A549 treated with CORT108297 at 1 μM for 4 hours (cell line): ENCODE measurements around the gene THBS3. TPM values are rescaled to one million over a fixed set of nuclear protein-coding genes. Genes with fewer than 3 reads are reported as not detected.

Experiments
- total RNA-seq: library from RNA; stranded (reverse); fragments of 200-300 nt; extraction: Qiagen RNA extraction; gene quantifications from 5 replicates; pipeline ENCODE4 v1.2.3, GENCODE V29; 2022

THBS3 gene
- 6.6 to 10.6 TPM (median 9.6 TPM) in 5 replicates for total RNA-seq

GRCh38 chr1:155207806-155208540 is at the start of gene THBS3:
Gene THBS3, minus strand, starts transcription at chr1:155207897. Its CDS starts 21 bp downstream, at chr1:155207876.

GRCh38 chr1:155255243-155256007 is 47.7 kb upstream of the THBS3 start, which contains the start of gene ENTREP3:
Gene ENTREP3, minus strand, starts transcription at chr1:155255483. Its CDS starts 606 bp downstream, at chr1:155254877.

GRCh38 chr1:155208541-155209311 is 1.0 kb upstream of the THBS3 start, which contains the start of gene MTX1:
Gene MTX1, plus strand, starts transcription at chr1:155208695. Its CDS starts 110 bp downstream, at chr1:155208805.

DNA sequence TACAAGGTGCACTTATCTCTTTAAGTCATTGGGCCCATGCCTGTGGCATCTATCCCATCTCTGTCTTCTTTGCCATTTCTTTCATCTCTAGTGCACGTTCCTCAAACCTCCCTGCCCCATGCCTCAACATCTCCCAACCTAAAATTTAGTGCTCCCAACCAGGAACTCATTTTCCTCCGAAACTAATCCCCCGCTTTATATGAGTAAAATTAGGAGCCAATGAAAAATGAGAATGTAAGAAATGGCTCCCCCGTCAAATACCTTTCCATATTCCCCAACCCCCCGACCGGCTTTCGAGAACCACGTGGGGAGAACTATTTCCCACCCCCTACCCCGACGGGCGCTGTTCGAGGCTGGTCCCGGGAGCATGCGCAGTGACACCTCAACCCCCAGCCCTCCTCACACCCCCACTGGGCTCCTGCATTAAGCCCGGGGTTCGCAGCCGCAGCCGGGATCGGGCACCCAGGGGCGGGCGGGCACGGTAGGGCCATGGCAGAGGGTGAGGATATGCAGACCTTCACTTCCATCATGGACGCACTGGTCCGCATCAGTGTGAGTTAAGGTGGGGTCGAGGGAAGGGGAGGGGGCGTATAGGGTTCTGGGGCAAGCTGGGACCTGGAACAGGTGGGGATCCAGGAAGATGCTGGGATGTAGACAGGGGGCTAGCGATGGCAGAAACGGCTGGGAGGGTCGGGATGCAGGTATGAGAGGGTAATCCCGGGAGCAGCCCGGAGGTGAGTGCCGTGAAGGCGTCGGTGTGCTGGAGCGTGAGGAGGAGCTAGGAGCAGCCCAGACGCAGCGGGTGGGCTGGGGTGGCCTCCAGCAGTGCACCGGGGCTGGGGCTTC is 34.0 kb downstream of the THBS3 start, which contains the start of gene TRIM46:
TSS of gene TRIM46 (plus strand) at position 372 of the 846 bp plus-strand sequence. CDS start at position 490, 118 bp downstream.

DNA sequence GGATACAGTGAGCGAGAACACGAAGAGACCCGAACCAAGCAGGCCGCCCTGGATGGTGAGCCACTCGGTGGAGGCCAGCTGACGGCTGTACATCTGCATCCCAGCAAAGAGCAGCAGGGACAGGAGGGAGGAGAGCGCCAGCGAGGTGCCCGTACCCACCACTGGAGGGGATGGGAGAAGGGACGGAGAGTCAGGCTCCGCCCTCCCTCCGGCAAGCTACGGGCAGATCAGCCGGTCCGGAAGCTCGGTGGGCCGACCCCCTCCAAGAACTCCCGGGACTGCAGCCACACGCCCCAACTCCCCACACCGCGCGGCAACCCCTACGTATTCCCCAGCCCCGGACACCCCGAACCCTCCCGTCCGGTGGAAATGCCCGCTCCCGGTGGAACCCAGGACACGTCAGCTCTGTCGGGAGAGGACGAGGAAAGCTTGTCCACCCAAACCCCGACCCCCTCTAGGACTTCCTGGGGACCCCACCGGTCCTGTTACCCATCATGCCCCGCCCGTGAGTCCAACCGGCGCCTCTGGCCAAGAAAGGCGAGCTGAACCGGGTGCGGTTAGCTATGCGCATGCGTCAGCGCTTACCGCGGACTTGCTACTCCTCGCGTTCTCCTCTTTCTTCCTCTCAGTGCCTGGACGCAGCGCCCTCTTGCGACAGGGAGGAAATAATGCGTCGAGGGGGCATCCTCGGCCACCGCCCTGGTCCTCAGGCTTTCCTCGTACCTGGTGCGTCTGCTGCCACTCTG is 34.8 kb downstream of the THBS3 start, which contains the start of gene KRTCAP2:
TSS of gene KRTCAP2 (minus strand) at position 573 of the 746 bp plus-strand sequence. CDS start at position 493, 80 bp downstream.

Other genes with a start within 250 kb of the THBS3 start
- gene PYGO2, start 246.1 kb downstream of the THBS3 start, total RNA-seq: 20.7 to 25.5 TPM (median 24.0 TPM) in 5 replicates
- 128 to 159 TPM (median 156 TPM) in 5 replicates for gene SHC1, start 237.2 kb downstream of the THBS3 start, total RNA-seq
- 329 to 371 TPM (median 349 TPM) in 5 replicates for gene CKS1B, start 233.2 kb downstream of the THBS3 start, total RNA-seq
- gene FLAD1, start 224.6 kb downstream of the THBS3 start, total RNA-seq: 37.8 to 47.0 TPM (median 44.5 TPM) in 5 replicates
- not detected in 5 replicates for gene LENEP, start 214.3 kb downstream of the THBS3 start, total RNA-seq
- gene ZBTB7B, start 205.1 kb downstream of the THBS3 start, total RNA-seq: 18.2 to 32.3 TPM (median 30.4 TPM) in 5 replicates
- 0.35 to 0.57 TPM (median 0.46 TPM) in 5 replicates for gene DCST2, start 174.1 kb downstream of the THBS3 start, total RNA-seq
- gene DCST1, start 174.1 kb downstream of the THBS3 start, total RNA-seq: 0.07 to 0.08 TPM in 2 of 5 replicates, not detected in the others
- gene ADAM15, start 156.6 kb downstream of the THBS3 start, total RNA-seq: 52.7 to 90.3 TPM (median 81.7 TPM) in 5 replicates
- 7.4 to 9.9 TPM (median 8.7 TPM) in 5 replicates for gene EFNA4, start 144.2 kb downstream of the THBS3 start, total RNA-seq
- gene EFNA3, start 129.1 kb downstream of the THBS3 start, total RNA-seq: 3.4 to 5.1 TPM (median 4.7 TPM) in 5 replicates
- 32.8 to 53.9 TPM (median 38.3 TPM) in 5 replicates for gene EFNA1, start 80.0 kb downstream of the THBS3 start, total RNA-seq
- gene SLC50A1, start 72.0 kb downstream of the THBS3 start, total RNA-seq: 29.3 to 36.5 TPM (median 34.8 TPM) in 5 replicates
- 73.6 to 114 TPM (median 112 TPM) in 5 replicates for gene DPM3, start 67.4 kb downstream of the THBS3 start, total RNA-seq
- 220 to 279 TPM (median 243 TPM) in 5 replicates for gene KRTCAP2, start 34.6 kb downstream of the THBS3 start, total RNA-seq
- gene TRIM46, start 34.0 kb downstream of the THBS3 start, total RNA-seq: 1.4 to 2.5 TPM (median 2.1 TPM) in 5 replicates
- 64.0 to 78.2 TPM (median 76.5 TPM) in 5 replicates for gene MTX1, start 798 bp upstream of the THBS3 start, total RNA-seq
- 25.2 to 39.2 TPM (median 37.1 TPM) in 5 replicates for gene ENTREP3, start 47.6 kb upstream of the THBS3 start, total RNA-seq
- gene SCAMP3, start 54.5 kb upstream of the THBS3 start, total RNA-seq: 99.6 to 133 TPM (median 128 TPM) in 5 replicates
- 22.4 to 32.0 TPM (median 30.1 TPM) in 5 replicates for gene CLK2, start 65.6 kb upstream of the THBS3 start, total RNA-seq
- gene HCN3, start 69.6 kb upstream of the THBS3 start, total RNA-seq: 3.9 to 6.1 TPM (median 5.1 TPM) in 5 replicates
- 0.05 TPM in 1 of 5 replicates, not detected in the others for gene PKLR, start 93.5 kb upstream of the THBS3 start, total RNA-seq
- gene FDPS, start 101.0 kb upstream of the THBS3 start, total RNA-seq: 158 to 179 TPM (median 165 TPM) in 5 replicates
- gene RUSC1, start 113.0 kb upstream of the THBS3 start, total RNA-seq: 39.2 to 60.5 TPM (median 58.5 TPM) in 5 replicates